ENCODE measurements around the gene PTCHD1. TPM values are rescaled to one million over a fixed set of nuclear protein-coding genes. Genes with fewer than 3 reads are reported as not detected.

The PTCHD1 gene
- total RNA-seq, 1 experiment from 2014 or later, result not detected

DNA sequence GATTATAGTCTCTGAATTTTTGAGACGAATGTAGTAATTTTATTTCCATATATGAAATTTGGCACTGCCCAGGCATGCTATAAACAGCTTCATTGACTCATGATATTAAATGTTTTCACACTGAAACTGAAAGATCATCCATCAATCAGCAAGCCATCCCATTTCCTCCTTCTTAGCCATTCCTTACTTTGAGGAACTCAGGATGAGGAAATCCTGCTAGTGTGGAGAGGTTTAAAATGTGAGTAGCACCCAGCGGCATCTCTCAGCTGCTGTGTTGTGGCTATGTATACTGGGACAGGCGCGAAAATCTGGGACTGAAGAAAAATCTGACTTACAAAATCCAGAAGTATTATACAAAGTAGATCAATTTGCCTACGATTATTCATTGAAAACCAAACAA lies 52.1 kb downstream of the PTCHD1 start:
- no peaks in the 10 kb centered on the region for H3K27me3 ChIP-seq (ENCODE audit: insufficient read depth, low read length)
- ChIA-PET RAD21 (ENCODE audit: low non-redundant PET in 1 of 2, low total read pairs in 2 of 2, uncharacterized antibody in 2 of 2, unreplicated experiment in 2 of 2) (no interaction called here), POLR2A (no interaction called here), CTCF (no interaction called here)
- no peaks in the 10 kb centered on the region for H3K79me2 ChIP-seq (ENCODE audit: insufficient read depth, low read length)
- intact Hi-C loops (cut with micrococcal nuclease), result no loop called here
- no peak overlapping the region for H3K27ac ChIP-seq (ENCODE audit: low read depth, low read length)
- H3K9ac ChIP-seq (ENCODE audit: low read length), result no peak overlapping the region
- H3K4me3 ChIP-seq (replicated peaks in 1 of 2; ENCODE audit: low read depth in 1 of 2, low read length in 2 of 2), result no peak overlapping the region
- no peak overlapping the region for H2AFZ ChIP-seq (ENCODE audit: low read depth, low read length, poor library complexity, severe bottlenecking)
- H3K9me3 ChIP-seq (ENCODE audit: control insufficient read depth in 1 of 2, insufficient read depth in 1 of 2, low read depth in 1 of 2, low read length in 2 of 2), result no peaks in the 10 kb centered on the region
- no peaks in the 10 kb centered on the region for H3K4me1 ChIP-seq (ENCODE audit: control insufficient read depth in 1 of 2, insufficient read depth in 2 of 2, low read length in 2 of 2)
- H3K9me2 ChIP-seq (ENCODE audit: insufficient read depth), result no peaks in the 10 kb centered on the region
- BruUV-seq (replicated peaks), result no TSS peak
- H4K20me1 ChIP-seq (ENCODE audit: insufficient read depth), result no peaks in the 10 kb centered on the region
- H3K36me3 ChIP-seq (ENCODE audit: control insufficient read depth in 1 of 2, insufficient read depth in 2 of 2, low read length in 2 of 2), result no peaks in the 10 kb centered on the region
- DNase-seq (ENCODE audit: low read depth, low spot score) (no peak), ATAC-seq (no peak)
- H3K4me2 ChIP-seq (ENCODE audit: low read length), result no peak overlapping the region
- no peak for TF ChIP-seq TCF7L2 (IDR thresholded peaks at IDR 0.05; ENCODE audit: borderline replicate concordance, extremely low read depth, insufficient read depth, insufficient read length)
- TF ChIP-seq CEBPB (IDR thresholded peaks at IDR 0.05; ENCODE audit: low read depth), result no peak
- no peak for TF ChIP-seq EGR1 (IDR thresholded peaks at IDR 0.05; ENCODE audit: low read depth)
- TF ChIP-seq EZH2phosphoT487 (IDR thresholded peaks at IDR 0.05; ENCODE audit: borderline replicate concordance), result no peak
- no peak for TF ChIP-seq ZNF274 (IDR thresholded peaks at IDR 0.05; ENCODE audit: low read depth, low read length)
- TF ChIP-seq POLR2AphosphoS5 (IDR thresholded peaks at IDR 0.05; ENCODE audit: low read depth, low read length), result no peak
- TF ChIP-seq POLR2A (IDR thresholded peaks at IDR 0.05; ENCODE audit: borderline replicate concordance, extremely low read depth, insufficient read depth, insufficient read length), result no peak
- TF ChIP-seq ZFX (IDR thresholded peaks at IDR 0.05), result no peak
- no peak for TF ChIP-seq SRF (IDR thresholded peaks at IDR 0.05; ENCODE audit: low read depth)
- TF ChIP-seq EZH2 (IDR thresholded peaks at IDR 0.05), result no peak
- no peak for TF ChIP-seq RAD21 (IDR thresholded peaks at IDR 0.05; ENCODE audit: low read depth)
- no peak for TF ChIP-seq CBX3 (IDR thresholded peaks at IDR 0.05; ENCODE audit: low read depth)
- no peak for TF ChIP-seq SIN3A (IDR thresholded peaks at IDR 0.05; ENCODE audit: low read depth)
- TF ChIP-seq, protein P1, sequence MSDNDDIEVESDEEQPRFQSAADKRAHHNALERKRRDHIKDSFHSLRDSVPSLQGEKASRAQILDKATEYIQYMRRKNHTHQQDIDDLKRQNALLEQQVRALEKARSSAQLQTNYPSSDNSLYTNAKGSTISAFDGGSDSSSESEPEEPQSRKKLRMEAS (IDR thresholded peaks at IDR 0.05), result no peak
- TF ChIP-seq, protein P2, sequence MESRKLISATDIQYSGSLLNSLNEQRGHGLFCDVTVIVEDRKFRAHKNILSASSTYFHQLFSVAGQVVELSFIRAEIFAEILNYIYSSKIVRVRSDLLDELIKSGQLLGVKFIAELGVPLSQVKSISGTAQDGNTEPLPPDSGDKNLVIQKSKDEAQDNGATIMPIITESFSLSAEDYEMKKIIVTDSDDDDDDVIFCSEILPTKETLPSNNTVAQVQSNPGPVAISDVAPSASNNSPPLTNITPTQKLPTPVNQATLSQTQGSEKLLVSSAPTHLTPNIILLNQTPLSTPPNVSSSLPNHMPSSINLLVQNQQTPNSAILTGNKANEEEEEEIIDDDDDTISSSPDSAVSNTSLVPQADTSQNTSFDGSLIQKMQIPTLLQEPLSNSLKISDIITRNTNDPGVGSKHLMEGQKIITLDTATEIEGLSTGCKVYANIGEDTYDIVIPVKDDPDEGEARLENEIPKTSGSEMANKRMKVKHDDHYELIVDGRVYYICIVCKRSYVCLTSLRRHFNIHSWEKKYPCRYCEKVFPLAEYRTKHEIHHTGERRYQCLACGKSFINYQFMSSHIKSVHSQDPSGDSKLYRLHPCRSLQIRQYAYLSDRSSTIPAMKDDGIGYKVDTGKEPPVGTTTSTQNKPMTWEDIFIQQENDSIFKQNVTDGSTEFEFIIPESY (IDR thresholded peaks at IDR 0.05; ENCODE audit: extremely low read depth, insufficient replicate concordance, low read length), result no peak
- TF ChIP-seq JUND (IDR thresholded peaks at IDR 0.05), result no peak
- no peak for TF ChIP-seq YY1 (IDR thresholded peaks at IDR 0.05; ENCODE audit: extremely low read depth, insufficient replicate concordance, low read depth, low read length)
- no peak for TF ChIP-seq SP1 (IDR thresholded peaks at IDR 0.05; ENCODE audit: low read depth)
- no peak for TF ChIP-seq FOSL1 (IDR thresholded peaks at IDR 0.05; ENCODE audit: low read depth)
- TF ChIP-seq, protein P3, sequence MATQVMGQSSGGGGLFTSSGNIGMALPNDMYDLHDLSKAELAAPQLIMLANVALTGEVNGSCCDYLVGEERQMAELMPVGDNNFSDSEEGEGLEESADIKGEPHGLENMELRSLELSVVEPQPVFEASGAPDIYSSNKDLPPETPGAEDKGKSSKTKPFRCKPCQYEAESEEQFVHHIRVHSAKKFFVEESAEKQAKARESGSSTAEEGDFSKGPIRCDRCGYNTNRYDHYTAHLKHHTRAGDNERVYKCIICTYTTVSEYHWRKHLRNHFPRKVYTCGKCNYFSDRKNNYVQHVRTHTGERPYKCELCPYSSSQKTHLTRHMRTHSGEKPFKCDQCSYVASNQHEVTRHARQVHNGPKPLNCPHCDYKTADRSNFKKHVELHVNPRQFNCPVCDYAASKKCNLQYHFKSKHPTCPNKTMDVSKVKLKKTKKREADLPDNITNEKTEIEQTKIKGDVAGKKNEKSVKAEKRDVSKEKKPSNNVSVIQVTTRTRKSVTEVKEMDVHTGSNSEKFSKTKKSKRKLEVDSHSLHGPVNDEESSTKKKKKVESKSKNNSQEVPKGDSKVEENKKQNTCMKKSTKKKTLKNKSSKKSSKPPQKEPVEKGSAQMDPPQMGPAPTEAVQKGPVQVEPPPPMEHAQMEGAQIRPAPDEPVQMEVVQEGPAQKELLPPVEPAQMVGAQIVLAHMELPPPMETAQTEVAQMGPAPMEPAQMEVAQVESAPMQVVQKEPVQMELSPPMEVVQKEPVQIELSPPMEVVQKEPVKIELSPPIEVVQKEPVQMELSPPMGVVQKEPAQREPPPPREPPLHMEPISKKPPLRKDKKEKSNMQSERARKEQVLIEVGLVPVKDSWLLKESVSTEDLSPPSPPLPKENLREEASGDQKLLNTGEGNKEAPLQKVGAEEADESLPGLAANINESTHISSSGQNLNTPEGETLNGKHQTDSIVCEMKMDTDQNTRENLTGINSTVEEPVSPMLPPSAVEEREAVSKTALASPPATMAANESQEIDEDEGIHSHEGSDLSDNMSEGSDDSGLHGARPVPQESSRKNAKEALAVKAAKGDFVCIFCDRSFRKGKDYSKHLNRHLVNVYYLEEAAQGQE (IDR thresholded peaks at IDR 0.05; ENCODE audit: low read depth), result no peak
